ENCODE measurements around the gene KRT74.
"Not testable (repeated sequence)": the region's sequence is repeated elsewhere in the genome, so short reads cannot be mapped to it uniquely, and the experiment has no call there.

KRT74 gene

DNA sequence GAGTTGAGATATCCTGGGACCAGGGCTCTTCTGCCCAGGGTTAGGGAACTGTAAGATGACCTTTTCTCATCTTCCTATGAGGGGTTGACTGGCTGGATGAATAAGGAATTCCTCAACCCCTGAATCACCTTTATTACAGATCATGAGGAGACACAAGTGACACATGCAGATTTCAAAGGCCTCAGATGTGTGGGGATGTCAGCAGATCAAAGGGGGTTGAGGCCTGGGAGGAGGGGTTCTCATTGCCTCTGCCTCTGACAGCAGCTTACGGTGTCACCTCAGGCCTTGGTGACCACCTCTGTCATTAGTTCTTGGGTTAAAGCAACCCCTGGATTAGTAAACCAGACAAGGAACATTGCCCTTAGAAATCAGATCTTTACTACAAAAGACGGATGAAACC, 29.7 kb upstream of the KRT74 start:
- no peak for DNase-seq (ENCODE audit: low read depth in 2 of 2)

DNA sequence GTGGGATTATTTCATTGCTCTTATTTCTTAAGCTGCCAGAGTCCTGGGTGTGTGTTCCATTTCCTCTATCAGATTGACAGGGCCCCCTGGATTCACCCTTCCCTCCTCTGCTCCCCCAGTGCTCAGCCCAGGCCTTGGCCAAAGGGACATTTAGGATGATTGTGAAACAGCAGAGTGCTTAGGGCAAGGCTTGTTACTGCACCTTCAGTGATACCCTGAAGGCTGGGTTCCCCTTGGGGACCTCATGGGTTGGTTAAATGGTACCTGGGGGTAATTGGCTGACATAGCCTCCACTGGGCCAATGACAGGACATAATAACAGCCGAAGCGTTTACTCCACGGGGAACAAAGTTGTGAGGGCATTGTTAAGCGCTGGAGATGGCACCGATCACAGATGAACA, 28.9 kb upstream of the KRT74 start:
- DNase-seq (ENCODE audit: low read depth in 2 of 2), result no peak

DNA sequence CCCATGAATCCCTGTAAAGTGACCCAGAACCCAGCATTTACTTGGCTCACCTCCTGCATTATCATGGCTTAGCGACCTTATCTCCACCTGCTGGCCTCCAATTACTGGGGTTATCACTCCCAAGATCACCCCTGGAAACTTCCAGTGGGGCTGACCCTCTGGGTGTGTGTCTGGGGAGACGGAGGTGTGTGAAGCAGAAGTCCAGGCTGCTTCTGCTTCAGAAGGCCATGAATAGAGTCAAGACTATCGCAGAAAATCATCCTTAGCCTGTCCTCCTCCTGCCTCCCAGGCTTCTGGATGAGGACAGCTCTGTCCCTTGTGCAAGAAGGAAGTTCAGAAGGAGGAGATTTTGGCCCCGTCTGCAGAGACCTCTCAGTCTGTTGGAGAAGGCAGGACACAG, 28.0 kb upstream of the KRT74 start:
- no peak for DNase-seq (ENCODE audit: low read depth in 2 of 2)

DNA sequence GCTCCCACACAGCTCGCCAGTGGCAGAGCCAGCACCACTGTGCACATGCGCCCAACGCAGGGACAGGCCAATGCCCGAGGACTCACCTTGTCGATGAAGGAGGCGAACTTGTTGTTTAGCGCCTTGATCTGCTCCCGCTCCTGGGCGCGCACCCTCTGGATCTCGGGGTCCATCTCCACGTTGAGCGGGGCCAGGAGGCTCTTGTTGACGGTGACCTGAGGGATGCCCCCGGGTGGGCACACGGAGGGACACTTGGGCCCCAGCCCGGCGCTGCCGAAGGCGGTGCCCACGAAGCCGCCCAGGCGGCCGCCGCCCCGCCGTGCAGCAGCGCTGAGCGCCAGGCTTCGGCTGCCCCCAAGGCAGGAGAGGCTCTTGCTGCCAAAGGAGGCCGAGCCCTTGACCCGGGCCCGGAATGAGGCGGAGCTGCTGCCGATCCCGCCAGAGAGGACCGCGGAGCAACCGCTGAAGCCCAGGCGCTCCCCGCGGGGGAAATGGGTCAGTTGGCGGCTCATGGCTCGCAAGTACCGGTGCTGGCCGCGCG, 27.4 kb upstream of the KRT74 start, which contains the start of gene KRT72:
KRT72 (minus strand) TSS at position 523 of the 541 bp plus-strand sequence; CDS start at position 512, 11 bp downstream.
- DNase-seq (ENCODE audit: low read depth in 2 of 2), result no peak

DNA sequence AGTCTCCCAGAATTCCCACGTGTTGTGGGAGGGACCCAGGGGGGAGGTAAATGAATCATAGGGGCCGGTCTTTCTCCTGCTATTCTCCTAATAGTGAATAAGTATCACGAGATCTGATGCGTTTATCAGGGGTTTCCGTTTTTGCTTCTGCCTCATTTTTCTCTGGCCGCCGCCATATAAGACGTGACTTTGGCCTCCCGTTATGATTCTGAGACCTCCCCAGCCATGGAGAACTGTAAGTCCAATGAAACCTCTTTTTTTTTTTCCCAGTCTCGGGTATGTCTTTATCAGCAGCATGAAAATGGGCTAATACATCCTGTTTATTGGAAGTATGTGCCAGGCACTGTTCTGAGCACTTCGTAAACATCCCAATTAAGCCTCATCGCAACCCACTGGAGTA, 26.8 kb upstream of the KRT74 start:
- DNase-seq (ENCODE audit: low read depth in 2 of 2), result no peak

DNA sequence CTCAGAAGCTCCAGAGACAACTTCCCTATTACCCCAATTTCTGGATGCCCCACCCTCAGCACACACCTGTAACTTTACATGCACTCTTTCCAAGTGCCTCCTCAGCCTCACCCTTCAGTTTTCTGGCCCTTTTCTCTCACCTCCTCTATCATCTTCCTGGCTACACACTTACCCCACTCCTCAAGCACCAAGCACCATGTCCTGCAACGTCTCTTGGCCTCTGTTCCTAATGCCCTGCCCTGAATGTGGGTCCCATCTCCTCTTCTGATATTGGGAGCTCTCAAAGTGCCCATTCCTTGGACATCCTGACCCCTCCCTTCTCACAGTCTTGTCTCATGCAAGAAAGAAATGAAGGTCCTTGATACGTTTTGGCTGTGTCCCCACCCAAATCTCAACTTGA, 26.4 kb upstream of the KRT74 start:
- no peak for DNase-seq (ENCODE audit: low read depth in 2 of 2)

DNA sequence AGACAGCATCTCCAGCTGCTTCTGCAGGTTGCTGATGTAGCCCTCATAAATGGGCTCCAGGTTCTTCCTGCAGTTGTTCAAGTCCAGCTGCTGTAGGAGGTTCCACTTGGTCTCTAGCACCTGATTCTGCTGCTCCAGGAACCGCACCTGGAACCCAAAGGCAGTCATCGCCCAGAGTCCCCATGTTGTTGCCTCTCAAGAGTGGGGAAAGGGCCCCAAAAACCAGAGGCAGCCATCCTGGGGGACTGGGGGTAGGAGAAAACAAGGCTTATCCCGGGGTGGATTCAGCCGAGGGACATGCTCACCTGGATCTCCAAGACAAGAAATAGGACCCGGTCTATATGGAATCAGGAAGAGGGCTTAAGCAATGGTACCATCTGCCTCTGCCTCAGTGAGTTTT, 25.3 kb upstream of the KRT74 start:
- no peak for DNase-seq (ENCODE audit: low read depth in 2 of 2)

DNA sequence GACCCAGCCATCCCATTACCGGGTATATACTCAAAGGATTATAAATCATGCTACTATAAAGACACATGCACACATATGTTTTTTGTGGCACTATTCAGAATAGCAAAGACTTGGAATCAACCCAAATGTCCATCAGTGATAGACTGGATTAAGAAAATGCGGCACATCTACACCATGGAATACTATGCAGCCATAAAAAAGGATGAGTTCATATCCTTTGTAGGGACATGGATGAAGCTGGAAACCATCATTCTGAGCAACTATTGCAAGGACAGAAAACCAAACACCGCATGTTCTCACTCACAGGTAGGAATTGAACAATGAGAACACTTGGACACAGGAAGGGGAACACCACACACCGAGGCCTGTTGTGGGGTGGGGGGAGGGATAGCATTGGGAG, 20.6 kb upstream of the KRT74 start:
- not testable (repeated sequence) for DNase-seq (ENCODE audit: low read depth in 2 of 2)

DNA sequence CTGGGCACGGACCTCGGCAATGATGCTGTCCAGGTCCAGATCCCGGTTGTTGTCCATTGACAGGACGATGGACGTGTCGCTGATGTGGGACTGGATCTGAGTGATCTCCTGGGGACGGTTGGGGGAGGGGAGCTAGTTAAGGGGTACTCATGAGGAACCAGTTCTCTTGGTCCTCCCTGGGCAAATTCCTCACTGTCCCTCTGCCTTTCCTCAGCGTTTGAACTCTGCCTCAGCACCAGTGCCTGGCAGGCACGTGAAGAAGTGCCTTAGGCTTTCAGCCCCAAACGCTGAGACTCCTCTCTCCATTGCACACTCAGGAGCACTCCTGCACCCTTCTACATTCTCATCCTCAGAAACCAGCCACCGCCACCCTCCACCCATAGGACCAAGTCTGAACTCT, 17.9 kb upstream of the KRT74 start:
- DNase-seq (ENCODE audit: low read depth in 2 of 2), result no peak

DNA sequence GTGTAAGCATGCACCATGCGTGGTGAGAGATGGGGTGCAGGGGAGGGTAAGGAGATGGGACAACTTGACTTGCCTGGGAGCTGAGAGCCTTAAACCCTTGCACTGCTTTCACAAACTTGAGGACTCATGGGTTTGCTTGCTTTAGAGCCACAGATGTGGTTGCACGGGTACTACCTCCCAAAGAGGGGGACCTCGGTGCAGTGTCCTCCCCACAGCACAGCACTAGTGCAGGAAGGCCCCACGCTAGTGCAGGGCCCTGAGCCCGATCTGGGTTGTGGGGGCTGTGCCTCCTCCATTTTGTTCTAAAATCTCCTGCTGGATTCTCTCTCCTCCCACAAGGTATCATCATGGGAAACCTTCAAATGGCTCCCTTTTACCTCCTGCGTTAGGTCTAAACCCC, 16.4 kb upstream of the KRT74 start:
- DNase-seq (ENCODE audit: low read depth in 2 of 2), result no peak

DNA sequence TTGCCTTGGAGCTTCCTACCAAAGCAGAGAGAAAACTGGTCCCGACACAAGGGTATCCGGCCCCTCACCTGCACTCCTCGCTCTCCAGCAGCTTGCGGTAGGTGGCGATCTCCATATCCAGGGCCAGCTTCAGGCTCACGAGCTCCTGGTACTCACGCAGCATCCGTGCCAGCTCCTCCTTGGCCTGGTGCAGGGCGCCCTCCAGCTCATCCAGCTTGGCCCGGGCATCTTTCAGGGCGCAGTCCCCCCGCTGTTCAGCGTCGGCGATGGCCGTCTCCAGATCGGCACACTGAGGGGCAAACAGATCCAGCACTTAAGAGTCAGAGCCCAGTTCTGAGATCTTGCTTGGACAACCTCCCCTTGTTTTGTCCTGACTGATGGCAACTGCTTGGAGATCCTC, 13.9 kb upstream of the KRT74 start:
- no peak for DNase-seq (ENCODE audit: low read depth in 2 of 2)

DNA sequence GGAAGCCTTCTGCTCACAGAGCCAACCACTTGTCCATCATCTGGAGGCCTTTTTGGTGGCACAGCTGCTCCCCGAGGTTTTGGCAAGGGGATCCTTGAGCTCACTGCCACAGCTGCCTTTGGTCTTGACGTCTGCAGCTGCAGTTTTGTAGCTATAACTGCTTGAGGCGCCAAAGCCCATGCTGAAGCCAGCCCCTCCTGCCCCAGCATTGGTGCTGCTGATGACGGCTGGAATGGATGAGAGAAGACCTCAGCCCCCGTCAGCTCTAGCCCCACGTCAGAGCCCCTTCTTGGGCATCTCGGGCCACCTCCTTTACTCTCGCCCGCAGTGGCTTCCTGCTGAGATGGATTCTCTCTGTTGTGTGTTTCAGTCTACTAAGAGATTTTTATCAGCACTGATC, 12.3 kb upstream of the KRT74 start:
- DNase-seq (ENCODE audit: low read depth in 2 of 2), result no peak

DNA sequence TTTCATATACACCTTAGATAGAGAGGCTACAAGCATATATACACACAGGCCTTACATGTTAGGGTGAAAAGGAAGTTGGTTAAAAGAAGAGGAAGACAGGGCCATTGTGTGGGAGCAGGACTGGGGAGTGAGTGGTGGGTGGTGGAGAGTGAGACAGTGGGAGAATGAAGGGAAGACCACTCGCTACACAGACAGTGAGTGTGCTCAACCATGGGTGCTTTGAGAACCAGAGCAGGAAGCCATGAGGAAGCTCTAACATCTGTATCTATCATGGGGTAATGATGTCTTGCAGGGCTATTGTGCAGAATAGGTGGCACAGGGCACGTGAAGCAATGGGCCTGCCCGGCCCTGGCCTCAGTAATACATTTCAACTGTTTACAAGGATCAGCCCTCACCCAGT, 11.4 kb upstream of the KRT74 start:
- no peak for DNase-seq (ENCODE audit: low read depth in 2 of 2)

DNA sequence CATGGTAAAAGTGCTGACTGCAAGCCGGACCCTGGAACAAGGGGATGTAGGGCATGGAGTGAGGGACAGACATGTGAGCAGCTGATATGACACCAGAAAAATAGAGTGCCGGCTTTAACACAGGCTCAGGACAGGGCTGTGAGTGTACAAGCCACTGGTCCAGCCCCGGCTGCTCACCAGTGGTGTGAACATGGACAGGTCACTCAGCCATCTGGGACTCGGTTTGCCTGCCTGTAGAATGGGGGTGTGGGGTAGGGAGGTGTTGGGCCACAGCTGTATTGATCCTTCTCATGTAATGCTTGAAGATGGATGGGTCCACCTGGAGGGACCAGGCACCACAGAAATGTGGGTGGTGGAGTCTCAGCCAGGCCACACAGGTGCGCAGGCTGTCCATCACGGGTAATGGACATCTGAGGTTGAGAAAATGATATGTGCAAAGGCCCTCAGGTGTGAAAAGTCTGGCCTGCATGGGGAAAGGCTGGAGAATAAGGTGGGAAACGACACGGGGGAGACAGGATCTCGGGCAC, 10.6 kb upstream of the KRT74 start:
- DNase-seq (ENCODE audit: low read depth in 2 of 2), result no peak

DNA sequence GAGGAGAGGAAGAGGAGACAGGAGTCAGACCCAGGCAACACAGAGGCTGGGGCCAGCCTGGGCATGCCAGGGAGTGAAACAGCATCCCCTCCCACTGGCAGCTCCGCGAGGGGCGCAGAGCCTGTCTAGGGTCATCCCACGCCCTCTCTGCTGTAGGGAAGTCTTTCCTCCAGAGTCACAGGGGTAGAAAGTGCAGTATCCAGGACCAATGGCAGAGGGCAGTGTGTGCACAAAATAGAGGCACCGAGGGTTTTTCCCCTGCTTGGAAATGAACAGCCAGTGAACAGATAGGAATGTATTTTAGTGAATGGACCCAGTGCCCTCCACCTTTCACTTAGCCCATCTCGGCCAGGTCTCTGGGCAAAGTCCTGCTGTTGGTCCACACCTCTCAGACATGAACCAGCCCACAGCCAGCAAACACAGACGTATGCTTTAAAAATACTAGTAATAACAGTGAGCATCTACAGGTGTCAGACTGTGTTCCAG, 9.4 kb upstream of the KRT74 start:
- DNase-seq (ENCODE audit: low read depth in 2 of 2), result peak; percentile 20 to 46

DNA sequence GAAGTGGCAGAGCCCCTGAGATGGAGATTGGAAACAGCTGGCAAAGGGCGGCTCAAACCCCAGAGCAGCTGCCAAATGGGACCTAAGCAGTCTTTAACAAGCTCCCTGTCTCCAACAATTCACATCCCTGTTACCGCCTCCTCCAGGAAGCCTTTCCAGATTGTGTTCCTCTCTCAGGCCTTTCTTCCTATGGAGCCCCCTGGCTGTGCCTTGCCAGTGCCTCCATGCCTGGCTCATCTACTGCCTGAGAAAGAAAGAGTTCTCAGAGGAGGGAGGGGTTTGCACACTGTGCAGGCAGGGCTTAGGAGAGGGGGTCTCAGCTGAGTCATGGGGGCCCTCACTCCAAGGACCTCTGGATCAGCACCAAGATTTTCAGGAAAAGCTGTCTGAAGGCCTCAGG, 8.8 kb upstream of the KRT74 start:
- DNase-seq (ENCODE audit: low read depth in 2 of 2), result no peak

DNA sequence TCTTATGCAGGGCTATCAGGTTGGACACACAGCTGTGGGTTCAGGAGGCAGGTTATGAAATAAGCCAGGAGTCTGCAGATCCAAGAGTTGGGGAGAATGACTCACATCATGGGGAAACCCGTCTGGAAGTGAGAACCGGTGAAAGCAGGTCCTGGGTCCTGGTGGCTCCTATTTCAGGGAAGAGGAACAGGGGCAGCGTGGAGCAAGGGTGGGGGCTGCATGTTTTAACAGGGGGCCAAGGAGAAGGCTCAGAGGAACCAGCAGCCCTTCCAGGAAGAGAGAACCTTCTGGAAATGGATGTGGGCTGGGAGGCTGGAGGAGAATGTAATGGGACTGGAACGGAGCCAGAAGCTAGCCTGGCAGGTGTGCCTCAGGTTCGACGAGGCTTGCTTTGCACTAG, 7.8 kb upstream of the KRT74 start:
- DNase-seq (ENCODE audit: low read depth in 2 of 2), result no peak

DNA sequence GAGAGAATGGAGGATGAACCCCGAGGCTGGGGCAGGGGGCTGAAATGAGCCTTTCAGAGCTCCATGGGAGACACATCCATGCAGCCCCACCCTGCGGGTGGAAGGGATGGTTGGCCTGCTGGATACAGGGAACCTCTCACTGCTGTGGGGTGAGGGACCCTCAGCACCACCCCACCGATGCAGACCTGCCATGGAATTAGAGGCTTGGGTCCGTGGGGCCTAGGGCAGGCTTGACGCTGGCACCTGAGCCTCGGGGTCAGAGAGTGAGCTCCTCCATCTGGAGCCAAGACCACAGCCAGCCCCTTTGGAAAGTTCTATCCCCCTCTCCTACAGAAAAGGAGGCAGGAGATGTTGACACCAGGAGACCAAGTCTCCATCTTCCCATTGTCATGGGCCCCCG, 7.4 kb upstream of the KRT74 start:
- no peak for DNase-seq (ENCODE audit: low read depth in 2 of 2)

DNA sequence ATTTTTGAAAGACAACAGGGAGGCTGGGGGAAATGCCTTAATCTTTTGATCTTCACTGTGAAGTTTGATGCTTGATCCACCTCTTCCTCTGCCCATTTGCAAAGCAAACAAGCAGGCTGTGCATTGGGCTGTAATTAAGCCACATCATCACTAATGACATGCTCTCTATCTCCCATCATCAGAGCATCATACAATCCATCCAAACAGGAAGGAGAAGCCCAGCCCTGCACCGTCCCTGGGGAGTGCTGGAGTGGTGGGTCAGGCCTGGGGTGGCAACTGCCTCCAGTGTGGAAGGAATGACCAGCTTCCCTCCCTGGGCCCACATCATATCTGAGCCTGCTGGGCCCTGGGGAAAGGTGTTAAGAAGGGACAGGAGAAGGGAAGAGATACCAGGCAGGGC, 6.9 kb upstream of the KRT74 start:
- DNase-seq (ENCODE audit: low read depth in 2 of 2), result no peak

DNA sequence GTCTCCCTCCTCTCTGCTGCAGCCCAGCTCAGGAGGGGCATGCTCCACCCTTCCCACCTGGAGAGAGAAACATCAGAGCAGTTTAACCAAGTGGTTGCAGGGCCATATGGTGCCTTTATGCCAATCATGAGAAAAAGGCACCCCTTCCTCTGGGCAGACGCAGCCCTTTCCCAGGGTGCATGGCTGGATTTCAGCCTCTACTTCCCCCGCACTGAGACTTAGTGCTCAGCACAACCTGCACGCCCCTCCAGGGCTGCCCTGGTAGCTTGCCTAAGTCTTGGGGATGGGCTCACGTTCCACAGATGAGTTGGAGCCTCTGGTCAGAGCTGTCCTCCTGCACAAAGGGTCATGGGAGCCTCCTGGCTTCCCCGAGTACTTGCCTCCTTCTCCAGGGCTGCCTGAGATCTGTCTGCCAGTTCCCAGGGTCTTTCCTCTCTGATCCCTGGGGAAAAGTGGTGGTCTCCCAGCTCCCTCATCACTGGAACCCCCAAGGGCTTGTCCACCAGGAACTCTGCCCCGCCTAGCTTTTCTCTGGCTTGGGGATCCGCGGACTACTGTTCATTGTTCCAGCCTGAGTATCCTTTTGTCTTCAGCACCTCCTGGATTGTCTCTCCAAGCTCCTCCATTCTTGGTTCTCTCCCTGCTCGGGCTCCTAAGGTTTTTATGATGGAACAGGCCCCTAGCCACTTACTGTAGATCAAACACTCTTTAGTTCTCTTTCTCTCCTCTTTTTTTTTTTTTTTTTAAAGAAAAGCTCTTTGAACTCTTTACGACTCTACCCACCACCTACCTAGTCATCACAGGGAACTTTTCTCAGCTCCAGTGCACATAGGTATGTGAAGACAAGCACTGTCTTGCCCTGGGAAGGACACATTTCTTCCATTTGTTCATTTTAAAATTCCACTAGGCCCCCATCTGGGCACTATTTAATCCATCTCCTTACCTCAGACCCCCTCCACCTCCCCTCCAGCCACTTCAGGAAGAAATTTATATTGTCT, 6.1 kb upstream of the KRT74 start:
- DNase-seq (ENCODE audit: low read depth in 2 of 2), result no peak

DNA sequence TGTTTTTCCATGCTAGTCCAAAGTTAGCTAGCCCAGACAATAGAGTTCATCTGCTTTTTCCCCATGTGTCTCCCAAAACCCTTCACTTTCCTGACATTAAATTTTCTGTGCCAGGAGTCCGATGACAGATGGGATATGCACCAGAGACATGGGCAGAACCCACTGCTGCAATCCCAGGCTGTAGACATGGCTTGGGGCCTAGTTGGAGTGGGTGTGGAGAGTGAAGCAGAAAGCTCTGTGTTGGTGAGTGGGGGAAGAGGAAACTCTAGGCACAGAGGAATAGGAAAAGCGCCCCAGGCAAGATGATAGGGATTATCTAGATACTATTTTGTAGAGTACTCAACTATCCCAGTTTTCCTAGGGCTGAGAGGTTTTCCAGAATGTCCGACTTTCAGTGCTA, 4.8 kb upstream of the KRT74 start:
- DNase-seq (ENCODE audit: low read depth in 2 of 2), result no peak

DNA sequence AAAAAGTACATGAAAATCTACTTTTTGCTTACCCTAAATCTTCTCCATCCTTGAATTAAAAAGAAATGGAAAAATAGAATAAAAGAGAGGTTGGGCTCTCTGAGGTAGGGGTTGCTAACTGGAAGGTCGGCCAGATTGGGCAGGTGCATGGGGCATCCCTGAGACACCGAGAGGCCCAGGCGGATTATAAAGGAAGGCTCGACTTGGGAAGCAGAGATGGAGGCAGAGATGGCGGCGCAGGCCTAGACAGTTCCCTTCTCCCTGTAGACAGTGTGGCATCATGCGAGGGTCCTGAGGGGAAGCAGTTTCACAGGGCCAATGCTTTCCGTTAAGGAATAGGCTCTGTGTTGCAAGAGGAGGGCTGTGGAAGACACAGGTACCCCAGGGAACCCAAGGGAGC, 3.7 kb upstream of the KRT74 start:
- no peak for DNase-seq (ENCODE audit: low read depth in 2 of 2)

DNA sequence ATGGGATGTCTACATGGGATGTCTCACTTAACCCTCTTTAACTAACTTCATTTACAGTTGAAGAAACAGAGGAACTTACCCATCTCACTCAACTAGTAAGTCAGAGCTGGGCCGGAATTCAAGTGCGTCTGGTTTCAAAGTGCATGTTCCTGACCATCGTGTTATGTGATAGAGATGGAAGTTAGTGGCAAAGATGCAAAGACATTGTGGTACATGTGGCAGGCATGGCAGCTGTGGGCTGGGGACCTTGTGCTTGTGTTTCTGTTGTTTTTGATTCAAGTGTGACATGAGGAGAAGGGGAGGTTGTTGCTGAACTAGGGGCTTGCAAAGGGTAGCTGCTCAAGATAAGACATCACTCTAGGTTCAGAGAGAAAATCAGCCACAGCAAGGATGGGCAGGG, 2.3 kb upstream of the KRT74 start:
- no peak for DNase-seq (ENCODE audit: low read depth in 2 of 2)

Measured in stimulated activated CD4-positive, alpha-beta T cell treated with anti-CD3 and anti-CD28 coated beads, Interleukin-15, amount 100 ng/mL, for 48 hours (primary cell).